Endothelial cell (in vitro differentiated cells): ENCODE measurements around the gene TMEM134. TPM values are rescaled to one million over a fixed set of nuclear protein-coding genes. Genes with fewer than 3 reads are reported as not detected.

Experiments
- DNase-seq: peaks from one replicate; pipeline ENCODE4 v3.0.0; 2021; ENCODE audit warnings: low spot score
- H3K27ac Mint-ChIP-seq: one replicate; pipeline ENCODE4 v1.8.0; 2021; ENCODE audit warnings: mixed read lengths, inconsistent platforms; ENCODE audit not compliant: unreplicated experiment
- H3K27me3 Mint-ChIP-seq: one replicate; pipeline ENCODE4 v1.8.0; 2021; ENCODE audit warnings: mild to moderate bottlenecking, moderate library complexity, mixed read lengths, inconsistent platforms; ENCODE audit not compliant: unreplicated experiment
- H3K36me3 Mint-ChIP-seq: one replicate; pipeline ENCODE4 v1.8.0; 2021; ENCODE audit warnings: mild to moderate bottlenecking, low read depth, mixed read lengths, inconsistent platforms; ENCODE audit not compliant: unreplicated experiment
- H3K4me1 Mint-ChIP-seq: one replicate; pipeline ENCODE4 v1.8.0; 2021; ENCODE audit warnings: mild to moderate bottlenecking, mixed read lengths, inconsistent platforms; ENCODE audit not compliant: unreplicated experiment
- H3K4me3 Mint-ChIP-seq: one replicate; pipeline ENCODE4 v1.8.0; 2021; ENCODE audit warnings: mild to moderate bottlenecking, mixed read lengths, inconsistent platforms; ENCODE audit not compliant: unreplicated experiment
- H3K9me3 Mint-ChIP-seq: one replicate; pipeline ENCODE4 v1.8.0; 2021; ENCODE audit warnings: mixed read lengths, inconsistent platforms; ENCODE audit not compliant: unreplicated experiment
- total RNA-seq: library from RNA; stranded (reverse); fragmentation: NEBNext Ultra II Directional; extraction: Animal tissue kit (Norgen Biotek cat#: 25700); gene quantifications from one replicate; pipeline ENCODE4 v1.2.1, GENCODE V29; 2021; ENCODE audit not compliant: unreplicated experiment
- TF ChIP-seq, protein P1 (sequence below): fragments of 200-600 bp; sonication (generic); IDR thresholded peaks from one replicate; pipeline ENCODE4 v1.5.0; 2021; ENCODE audit warnings: antibody characterized with exemption; ENCODE audit not compliant: unreplicated experiment

Gene TMEM134
- total RNA-seq, 1 donor from 2014 or later: 47.4 TPM

DNA sequence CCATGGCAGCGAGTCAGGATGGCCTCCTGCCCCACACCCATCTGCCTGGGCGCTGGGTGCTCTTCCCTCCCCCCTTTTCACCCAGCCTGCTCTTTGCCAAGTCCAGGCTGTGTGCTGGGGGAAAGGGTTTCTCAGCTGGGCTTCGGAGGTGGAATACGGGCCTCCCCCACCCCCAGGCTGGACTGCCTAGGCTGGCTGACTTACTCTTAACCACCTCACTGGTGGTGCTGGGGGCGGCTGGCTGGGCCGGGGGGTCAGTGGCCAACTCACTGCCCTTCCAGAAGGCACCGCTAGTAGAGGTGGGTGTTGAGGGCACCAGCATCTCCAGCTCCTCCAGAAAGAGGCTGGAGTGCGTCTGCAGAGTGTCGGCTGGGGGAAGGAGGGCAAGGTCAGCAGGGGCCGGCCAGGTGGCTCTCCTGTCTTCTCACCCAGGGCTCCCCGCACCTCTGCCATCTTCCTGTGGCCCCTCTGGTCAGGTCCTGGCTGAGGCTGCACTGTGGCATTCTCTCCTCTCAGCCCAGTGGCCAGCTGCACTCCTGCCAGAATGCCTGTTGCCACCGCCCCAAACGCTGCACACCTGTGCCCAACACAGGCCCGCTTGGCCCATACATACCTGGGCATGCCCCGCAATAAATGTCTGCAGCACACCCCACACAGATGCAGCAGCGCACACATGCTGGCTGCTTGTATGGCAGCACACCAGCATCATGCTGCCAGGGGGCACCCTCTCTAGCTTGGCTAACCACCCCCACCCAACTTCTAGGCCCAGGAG, 26.4 kb upstream of the TMEM134 start:
- TF ChIP-seq, protein P1, sequence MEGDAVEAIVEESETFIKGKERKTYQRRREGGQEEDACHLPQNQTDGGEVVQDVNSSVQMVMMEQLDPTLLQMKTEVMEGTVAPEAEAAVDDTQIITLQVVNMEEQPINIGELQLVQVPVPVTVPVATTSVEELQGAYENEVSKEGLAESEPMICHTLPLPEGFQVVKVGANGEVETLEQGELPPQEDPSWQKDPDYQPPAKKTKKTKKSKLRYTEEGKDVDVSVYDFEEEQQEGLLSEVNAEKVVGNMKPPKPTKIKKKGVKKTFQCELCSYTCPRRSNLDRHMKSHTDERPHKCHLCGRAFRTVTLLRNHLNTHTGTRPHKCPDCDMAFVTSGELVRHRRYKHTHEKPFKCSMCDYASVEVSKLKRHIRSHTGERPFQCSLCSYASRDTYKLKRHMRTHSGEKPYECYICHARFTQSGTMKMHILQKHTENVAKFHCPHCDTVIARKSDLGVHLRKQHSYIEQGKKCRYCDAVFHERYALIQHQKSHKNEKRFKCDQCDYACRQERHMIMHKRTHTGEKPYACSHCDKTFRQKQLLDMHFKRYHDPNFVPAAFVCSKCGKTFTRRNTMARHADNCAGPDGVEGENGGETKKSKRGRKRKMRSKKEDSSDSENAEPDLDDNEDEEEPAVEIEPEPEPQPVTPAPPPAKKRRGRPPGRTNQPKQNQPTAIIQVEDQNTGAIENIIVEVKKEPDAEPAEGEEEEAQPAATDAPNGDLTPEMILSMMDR: no peak
- Mint-ChIP-seq H3K9me3 (no peaks in the 10 kb centered on the region), H3K4me3 (no peak overlapping the region), H3K4me1 (no peaks in the 10 kb centered on the region), H3K27ac (no peak overlapping the region), H3K27me3 (no peaks in the 10 kb centered on the region), H3K36me3 (no peaks in the 10 kb centered on the region)
- no peak for DNase-seq

DNA sequence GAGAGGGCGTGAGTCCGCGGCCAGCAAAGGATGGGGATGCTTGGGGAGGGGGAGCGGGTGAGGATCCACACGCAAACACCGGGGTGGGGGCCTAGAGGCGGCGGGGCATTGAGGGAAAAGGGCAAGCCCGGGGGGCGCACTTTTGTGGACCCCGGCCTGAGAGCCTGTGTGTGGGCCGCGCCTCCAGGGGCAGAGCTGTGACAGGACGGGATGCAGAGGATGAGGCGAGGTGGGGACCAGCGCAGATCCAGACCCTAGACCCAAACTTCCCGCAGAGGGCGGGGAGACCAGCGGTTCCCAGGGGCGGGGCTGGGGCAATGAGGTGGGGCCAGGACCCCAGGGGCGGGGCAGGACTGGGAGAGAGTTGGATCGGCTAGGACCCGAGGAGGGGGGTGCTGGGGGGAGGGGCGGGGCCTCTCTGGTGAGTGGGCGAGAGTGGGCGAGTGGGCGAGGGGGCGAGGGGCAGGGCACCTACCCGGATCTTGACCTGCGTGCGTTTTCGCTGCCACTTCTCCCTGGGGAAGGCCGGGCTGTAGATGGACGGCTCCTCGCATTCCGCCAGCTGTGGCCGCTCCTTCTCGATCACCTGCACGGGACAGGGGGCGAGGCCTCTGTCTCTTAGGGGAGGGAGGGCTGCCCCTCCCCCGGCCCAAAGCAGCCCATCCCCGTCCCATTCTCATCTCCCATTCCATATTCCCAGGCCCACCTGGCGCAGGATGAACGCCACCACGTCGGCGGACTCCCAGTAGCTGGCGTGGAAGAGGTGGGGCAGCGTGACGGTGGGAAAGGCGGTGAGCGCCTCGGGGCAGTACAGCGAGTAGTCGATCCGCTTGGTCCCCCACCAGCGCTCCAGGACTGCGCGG, 25.6 kb upstream of the TMEM134 start:
- no peaks in the 10 kb centered on the region for H3K9me3 Mint-ChIP-seq
- H3K27ac Mint-ChIP-seq: no peak overlapping the region
- DNase-seq: no peak
- H3K4me3 Mint-ChIP-seq: no peak overlapping the region
- peaks cover 3% of the 10 kb centered on the region for H3K36me3 Mint-ChIP-seq
- H3K4me1 Mint-ChIP-seq: no peaks in the 10 kb centered on the region
- peaks cover 2% of the 10 kb centered on the region for H3K27me3 Mint-ChIP-seq
- TF ChIP-seq, protein P1: no peak

DNA sequence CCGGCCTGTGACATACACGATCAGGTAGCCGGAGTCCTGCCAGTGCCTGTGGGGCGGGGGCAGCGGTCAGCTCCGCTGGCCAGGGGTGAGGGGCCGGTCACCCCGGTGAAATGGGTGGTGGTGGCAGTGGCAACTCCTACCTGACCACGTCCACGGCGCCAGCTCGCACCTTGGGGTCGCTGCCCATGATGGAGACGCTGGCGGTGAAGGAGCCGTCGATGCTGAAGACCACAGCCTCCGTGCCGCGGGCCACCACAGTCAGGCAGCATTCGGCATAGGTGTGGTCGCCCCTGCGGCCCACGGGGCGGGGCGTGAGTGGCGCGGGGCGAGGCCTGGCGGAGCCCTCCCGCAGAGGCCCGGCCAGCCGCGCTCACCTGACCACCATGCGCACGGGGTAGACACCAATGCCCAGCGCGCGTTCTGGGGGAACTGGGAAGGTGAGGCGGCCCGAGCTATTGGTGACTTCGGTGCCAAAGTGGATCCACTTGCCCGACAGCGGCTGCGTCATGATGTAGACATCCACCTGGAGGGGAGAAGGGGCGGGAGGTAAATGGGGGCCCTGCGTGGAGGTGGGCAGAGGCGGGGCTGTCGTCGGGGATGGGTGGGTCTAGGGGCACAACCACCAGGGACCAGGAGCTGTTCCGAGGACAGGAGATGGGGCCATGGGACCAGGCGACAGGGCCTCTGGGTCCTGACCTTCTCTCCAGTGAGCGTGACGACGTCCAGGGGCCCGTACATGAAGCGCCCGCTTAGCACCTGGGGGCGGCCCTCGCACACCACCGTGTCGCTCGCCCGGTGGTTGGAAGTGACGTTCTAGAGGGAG, 24.7 kb upstream of the TMEM134 start:
- Mint-ChIP-seq H3K27me3 (peaks cover 2% of the 10 kb centered on the region), H3K36me3 (peaks cover 5% of the 10 kb centered on the region), H3K27ac (no peak overlapping the region), H3K4me1 (no peaks in the 10 kb centered on the region), H3K4me3 (no peak overlapping the region), H3K9me3 (no peaks in the 10 kb centered on the region)
- TF ChIP-seq, protein P1: no peak
- no peak for DNase-seq

DNA sequence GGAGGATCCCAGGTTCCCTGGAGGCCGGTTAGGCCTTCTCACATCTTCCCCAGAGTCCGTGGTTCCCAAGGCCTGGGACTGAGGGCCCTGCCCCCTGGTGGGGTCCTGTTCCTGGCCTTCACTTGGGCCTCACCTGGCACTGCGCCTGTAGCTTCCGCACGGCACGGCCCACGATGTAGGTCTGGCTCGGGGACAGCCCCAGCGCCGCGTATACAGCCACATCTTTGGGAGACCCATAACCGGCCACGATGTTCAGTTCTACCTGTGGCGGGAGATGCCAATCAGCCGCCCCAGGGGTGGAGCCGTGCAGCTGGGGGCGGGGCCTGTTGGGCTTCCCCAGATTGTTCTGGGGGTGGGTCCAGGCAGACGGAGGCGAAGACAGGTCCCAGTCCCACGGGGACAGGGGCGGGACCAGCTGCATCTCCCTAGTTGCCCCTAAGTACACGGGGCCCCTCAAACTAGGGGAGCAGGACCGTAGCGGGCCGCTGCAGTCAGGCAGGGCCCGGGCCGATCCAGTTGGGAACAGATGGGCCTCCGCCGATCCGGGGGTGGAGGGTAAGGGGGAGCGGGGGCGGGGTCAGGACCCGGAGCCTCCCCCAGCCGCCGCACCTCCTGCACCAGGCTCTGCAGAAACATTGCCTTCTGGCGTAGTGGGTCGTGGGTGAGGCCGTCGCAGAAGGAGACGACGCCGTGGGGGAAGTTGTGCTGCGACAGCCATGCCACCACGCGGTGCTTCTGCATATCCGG, 23.9 kb upstream of the TMEM134 start:
- Mint-ChIP-seq H3K4me3 (no peak overlapping the region), H3K4me1 (no peaks in the 10 kb centered on the region), H3K9me3 (no peaks in the 10 kb centered on the region), H3K36me3 (peaks cover 7% of the 10 kb centered on the region), H3K27me3 (peaks cover 2% of the 10 kb centered on the region), H3K27ac (no peak overlapping the region)
- no peak for DNase-seq
- TF ChIP-seq, protein P1: no peak
